Measurements from ENCODE around the gene SLC22A1. TPM values are rescaled to one million over a fixed set of nuclear protein-coding genes. Genes with fewer than 3 reads are reported as not detected.
"Not testable (repeated sequence)": the region's sequence is repeated elsewhere in the genome, so short reads cannot be mapped to it uniquely, and the experiment has no call there.

The SLC22A1 gene
- total and polyA plus RNA-seq, 2 donors (not counting 3 experiments of a cell fraction or from before 2014, with no cell fraction given) = 0.04 TPM; not detected in 1

- dilution Hi-C loops (cut with MboI; ENCODE audit: extremely low pct_ligation_motif_present, low sequenced_read_pairs) = no loop called here
- H3K9me1 ChIP-seq (replicated peaks; ENCODE audit: control insufficient read depth, extremely low read depth, insufficient read depth, low read length) = no peaks in the 10 kb centered on the region
- DNase-seq (ENCODE audit: low read depth, low spot score) (no peak), FAIRE-seq (no peak)
- no peak overlapping the region for H3K27ac ChIP-seq (ENCODE audit: insufficient read depth, low read depth, low read length)
- no peaks in the 10 kb centered on the region for H3K27me3 ChIP-seq (ENCODE audit: control insufficient read depth in 2 of 2, insufficient read depth in 2 of 2, low read length in 2 of 2)
- H3K4me3 ChIP-seq (replicated peaks in 1 of 3; ENCODE audit: insufficient read depth in 1 of 3, low read depth in 1 of 3, low read length in 3 of 3) = no peak overlapping the region
- H2AFZ ChIP-seq (ENCODE audit: low read depth, low read length) = no peak overlapping the region
- intact Hi-C loops (cut with micrococcal nuclease) = no loop called here
- H3K9me3 ChIP-seq (replicated peaks; ENCODE audit: control insufficient read depth, insufficient read depth, low read length) = no peaks in the 10 kb centered on the region
- no peaks in the 10 kb centered on the region for H4K20me1 ChIP-seq (replicated peaks; ENCODE audit: control insufficient read depth, extremely low read depth, insufficient read depth, low read length)
- POLR2A ChIA-PET = no interaction called here
- CTCF ChIA-PET = no interaction called here
- H3K79me2 ChIP-seq (ENCODE audit: control insufficient read depth, insufficient read depth, low read length) = no peaks in the 10 kb centered on the region
- H3K9ac ChIP-seq (replicated peaks; ENCODE audit: extremely low read depth, insufficient read depth, low read length) = no peak overlapping the region
- no peak for TF ChIP-seq POLR2AphosphoS5 (IDR thresholded peaks at IDR 0.05; ENCODE audit: insufficient read depth, low read depth, low read length)
- no peak overlapping the region for H3K4me2 ChIP-seq (ENCODE audit: insufficient read depth, low read length)
- H3K36me3 ChIP-seq (ENCODE audit: control insufficient read depth in 2 of 2, extremely low read depth in 1 of 2, insufficient read depth in 2 of 2, low read length in 2 of 2) = no peaks in the 10 kb centered on the region
- no TSS peak for BruUV-seq (replicated peaks)
- H3K4me1 ChIP-seq (ENCODE audit: control insufficient read depth, extremely low read depth, insufficient read depth, low read length) = no peaks in the 10 kb centered on the region
Measured at GRCh38 chr6:160124007-160124406, 2.4 kb downstream of the SLC22A1 start.

- no peak overlapping the region for H3K4me3 ChIP-seq (replicated peaks in 1 of 3; ENCODE audit: insufficient read depth in 1 of 3, low read depth in 1 of 3, low read length in 3 of 3)
- dilution Hi-C loops (cut with MboI; ENCODE audit: extremely low pct_ligation_motif_present, low sequenced_read_pairs) (no loop called here), intact Hi-C loops (cut with micrococcal nuclease) (no loop called here)
- H3K9ac ChIP-seq (replicated peaks; ENCODE audit: extremely low read depth, insufficient read depth, low read length) = no peak overlapping the region
- H3K4me1 ChIP-seq (ENCODE audit: control insufficient read depth, extremely low read depth, insufficient read depth, low read length) = no peaks in the 10 kb centered on the region
- CTCF ChIA-PET = no interaction called here
- TF ChIP-seq EZH2 (IDR thresholded peaks at IDR 0.05; ENCODE audit: borderline replicate concordance, low read depth, low read length, severe bottlenecking) (no peak), CTCF (IDR thresholded peaks at IDR 0.05; ENCODE audit: extremely low read depth in 1 of 2, insufficient read depth in 1 of 2, low read depth in 1 of 2, low read length in 2 of 2) (no peak)
- H3K27me3 ChIP-seq (ENCODE audit: control insufficient read depth in 2 of 2, insufficient read depth in 2 of 2, low read length in 2 of 2) = no peaks in the 10 kb centered on the region
- POLR2A ChIA-PET = no interaction called here
- no TSS peak for BruUV-seq (replicated peaks)
- H3K36me3 ChIP-seq (ENCODE audit: control insufficient read depth in 2 of 2, extremely low read depth in 1 of 2, insufficient read depth in 2 of 2, low read length in 2 of 2) = no peaks in the 10 kb centered on the region
- H3K9me3 ChIP-seq (replicated peaks; ENCODE audit: control insufficient read depth, insufficient read depth, low read length) = no peaks in the 10 kb centered on the region
- H2AFZ ChIP-seq (ENCODE audit: low read depth, low read length) = no peak overlapping the region
- no peak overlapping the region for H3K27ac ChIP-seq (ENCODE audit: insufficient read depth, low read depth, low read length)
- H4K20me1 ChIP-seq (replicated peaks; ENCODE audit: control insufficient read depth, extremely low read depth, insufficient read depth, low read length) = no peaks in the 10 kb centered on the region
- no peak for DNase-seq (ENCODE audit: low read depth, low spot score)
- H3K79me2 ChIP-seq (ENCODE audit: control insufficient read depth, insufficient read depth, low read length) = no peaks in the 10 kb centered on the region
- H3K9me1 ChIP-seq (replicated peaks; ENCODE audit: control insufficient read depth, extremely low read depth, insufficient read depth, low read length) = no peaks in the 10 kb centered on the region
- no peak for FAIRE-seq
- no peak overlapping the region for H3K4me2 ChIP-seq (ENCODE audit: insufficient read depth, low read length)
Measured at GRCh38 chr6:160124605-160125004, 3.0 kb downstream of the SLC22A1 start.

GRCh38 chr6:160125105-160125504, 3.5 kb downstream of the SLC22A1 start:
- H3K4me3 ChIP-seq (replicated peaks in 1 of 3; ENCODE audit: insufficient read depth in 1 of 3, low read depth in 1 of 3, low read length in 3 of 3); H3K4me1 ChIP-seq (ENCODE audit: control insufficient read depth, extremely low read depth, insufficient read depth, low read length); H4K20me1 ChIP-seq (replicated peaks; ENCODE audit: control insufficient read depth, extremely low read depth, insufficient read depth, low read length); intact Hi-C loops (cut with micrococcal nuclease); FAIRE-seq; H3K9me1 ChIP-seq (replicated peaks; ENCODE audit: control insufficient read depth, extremely low read depth, insufficient read depth, low read length); H3K9ac ChIP-seq (replicated peaks; ENCODE audit: extremely low read depth, insufficient read depth, low read length); H3K9me3 ChIP-seq (replicated peaks; ENCODE audit: control insufficient read depth, insufficient read depth, low read length); H3K4me2 ChIP-seq (ENCODE audit: insufficient read depth, low read length); dilution Hi-C loops (cut with MboI; ENCODE audit: extremely low pct_ligation_motif_present, low sequenced_read_pairs); H3K27me3 ChIP-seq (ENCODE audit: control insufficient read depth in 2 of 2, insufficient read depth in 2 of 2, low read length in 2 of 2); H2AFZ ChIP-seq (ENCODE audit: low read depth, low read length); H3K36me3 ChIP-seq (ENCODE audit: control insufficient read depth in 2 of 2, extremely low read depth in 1 of 2, insufficient read depth in 2 of 2, low read length in 2 of 2); BruUV-seq (replicated peaks); H3K27ac ChIP-seq (ENCODE audit: insufficient read depth, low read depth, low read length); DNase-seq (ENCODE audit: low read depth, low spot score); H3K79me2 ChIP-seq (ENCODE audit: control insufficient read depth, insufficient read depth, low read length); CTCF ChIA-PET; POLR2A ChIA-PET: not testable (repeated sequence)

Measured in endothelial cell of umbilical vein (primary cell).